Measurements from ENCODE around the gene RAC3.

RAC3 gene

DNA sequence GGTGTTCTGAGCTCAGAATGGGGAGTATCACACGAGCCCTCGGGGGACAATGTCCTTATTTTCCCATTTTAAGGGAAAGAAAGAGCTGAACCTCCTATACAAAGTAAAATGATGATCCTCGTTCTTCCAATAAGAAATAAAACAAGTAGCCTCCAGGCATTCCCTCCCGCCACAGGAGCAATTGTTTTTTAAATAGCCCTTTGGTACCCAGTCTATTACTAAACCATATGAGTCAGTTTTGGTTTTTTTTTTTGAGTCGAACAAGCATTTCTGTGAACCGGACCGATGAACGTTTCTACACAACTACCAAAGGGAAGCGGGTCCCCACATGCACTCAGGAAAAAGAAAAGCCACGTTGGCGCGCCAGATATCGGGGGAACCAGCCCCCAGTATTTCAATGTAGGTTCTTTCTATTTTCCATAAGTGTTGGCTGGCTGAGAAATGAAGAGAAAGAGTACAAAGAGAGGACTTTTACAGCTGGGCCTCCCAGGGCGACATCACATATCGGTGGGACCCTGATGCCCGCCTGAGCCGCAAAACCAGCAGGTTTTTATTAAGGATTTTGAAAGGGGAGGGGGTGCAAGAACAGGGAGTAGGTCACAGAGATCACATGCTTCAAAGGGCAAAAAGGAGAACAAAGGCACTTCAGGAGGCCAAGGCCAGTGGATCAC, 9.8 kb downstream of the RAC3 start:
- no peak for DNase-seq (ENCODE audit: low read depth)

DNA sequence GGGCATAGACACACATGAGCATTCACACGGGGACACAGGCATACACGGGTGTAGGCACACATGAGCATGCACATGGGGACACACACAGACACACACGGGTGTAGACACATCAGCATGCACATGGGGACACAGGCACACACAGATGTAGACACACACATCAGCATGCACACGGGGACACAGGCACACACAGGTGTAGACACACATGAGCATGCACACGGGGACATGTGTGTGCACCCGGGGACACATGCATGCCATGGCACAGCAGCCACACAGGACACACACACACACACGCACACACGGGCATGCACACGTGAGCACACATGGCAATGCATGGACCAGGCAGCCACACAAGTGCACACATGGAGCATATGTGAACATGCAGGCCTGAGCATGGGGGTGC, 11.2 kb downstream of the RAC3 start:
- DNase-seq (ENCODE audit: low read depth): no peak

DNA sequence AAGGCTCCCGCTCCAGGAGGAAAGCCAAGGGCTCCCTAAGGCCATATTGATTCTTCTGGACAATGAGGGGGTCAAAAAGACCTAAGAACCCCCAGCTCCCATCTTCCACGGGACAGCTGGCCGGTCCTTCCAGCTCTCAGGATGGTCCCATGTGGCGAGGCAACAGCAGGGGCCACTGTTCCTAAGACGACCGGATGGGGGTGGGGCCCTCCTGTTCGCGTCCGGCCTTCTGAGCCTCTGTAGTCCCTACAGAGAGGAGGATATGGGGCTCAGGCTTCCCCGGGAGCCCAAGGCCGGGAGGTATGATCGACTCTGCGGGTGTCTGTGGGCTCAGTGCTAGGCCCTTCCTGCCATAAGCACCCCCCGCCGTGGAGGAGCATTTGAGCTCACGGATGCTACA, 12.0 kb downstream of the RAC3 start:
- DNase-seq (ENCODE audit: low read depth): no peak

DNA sequence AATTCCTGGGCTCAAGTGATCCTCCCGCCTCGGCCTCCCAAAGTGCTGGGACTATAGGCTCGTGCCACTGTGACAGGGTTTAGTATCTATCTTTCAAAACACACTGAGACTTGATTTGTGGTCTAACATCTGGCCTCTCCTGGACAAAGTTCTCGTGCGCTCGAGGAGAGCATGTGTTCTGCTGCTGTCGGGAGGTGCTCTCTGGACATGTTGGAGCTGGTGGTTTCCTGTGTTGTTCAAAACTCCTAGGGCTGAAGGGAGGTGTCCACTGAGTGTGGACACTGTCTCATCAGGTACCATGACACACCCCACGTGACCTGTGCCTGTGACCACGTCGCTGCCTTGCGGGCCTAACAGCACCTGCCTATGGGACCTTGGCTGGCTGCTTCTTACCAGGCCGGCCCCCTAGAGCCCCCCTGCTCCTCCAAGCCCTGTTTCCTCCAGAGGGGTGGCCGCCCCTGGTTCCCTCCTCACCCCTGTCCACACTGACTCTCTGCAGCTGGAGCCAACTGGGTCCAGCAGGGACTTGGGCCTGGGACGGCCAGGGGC, 14.5 kb downstream of the RAC3 start:
- DNase-seq (ENCODE audit: low read depth): no peak

DNA sequence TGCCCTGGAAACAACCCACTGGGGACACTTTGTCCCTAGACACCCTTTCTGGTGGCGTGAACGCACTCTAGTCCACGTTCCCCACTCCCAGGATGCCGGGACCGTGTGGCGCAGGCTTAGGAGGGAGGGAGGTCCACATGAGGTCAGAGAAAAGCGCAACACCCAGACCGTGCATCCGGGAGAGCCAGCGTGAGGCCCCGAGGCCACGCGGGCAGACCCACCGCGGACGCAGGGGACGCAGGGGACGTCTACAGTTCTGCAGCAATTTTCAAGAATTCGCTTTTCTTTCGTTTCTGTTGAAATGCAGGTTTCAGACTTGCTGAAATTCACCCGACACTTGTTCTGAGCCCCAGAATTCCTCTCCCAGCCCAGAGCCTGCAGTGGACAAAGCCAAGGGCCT, 15.4 kb downstream of the RAC3 start:
- no peak for DNase-seq (ENCODE audit: low read depth)

DNA sequence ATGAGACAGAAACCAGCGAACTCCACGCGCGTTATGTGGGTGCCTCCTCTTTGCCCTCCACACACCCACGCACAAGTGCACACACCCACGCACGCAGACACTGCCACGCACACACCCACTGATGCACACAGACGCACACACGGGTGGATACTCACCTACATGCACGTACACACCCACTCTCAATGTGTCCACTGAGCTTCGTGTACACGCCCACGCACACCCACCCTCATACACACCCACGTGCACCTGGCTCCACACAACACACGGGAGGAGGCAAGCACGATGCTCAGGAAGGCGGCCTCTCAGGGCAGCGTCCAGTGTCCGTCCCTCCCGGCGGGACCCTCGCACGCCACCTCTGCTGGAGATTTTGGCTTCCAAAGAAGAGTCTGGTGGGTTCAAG, 15.9 kb downstream of the RAC3 start:
- no peak for DNase-seq (ENCODE audit: low read depth)

DNA sequence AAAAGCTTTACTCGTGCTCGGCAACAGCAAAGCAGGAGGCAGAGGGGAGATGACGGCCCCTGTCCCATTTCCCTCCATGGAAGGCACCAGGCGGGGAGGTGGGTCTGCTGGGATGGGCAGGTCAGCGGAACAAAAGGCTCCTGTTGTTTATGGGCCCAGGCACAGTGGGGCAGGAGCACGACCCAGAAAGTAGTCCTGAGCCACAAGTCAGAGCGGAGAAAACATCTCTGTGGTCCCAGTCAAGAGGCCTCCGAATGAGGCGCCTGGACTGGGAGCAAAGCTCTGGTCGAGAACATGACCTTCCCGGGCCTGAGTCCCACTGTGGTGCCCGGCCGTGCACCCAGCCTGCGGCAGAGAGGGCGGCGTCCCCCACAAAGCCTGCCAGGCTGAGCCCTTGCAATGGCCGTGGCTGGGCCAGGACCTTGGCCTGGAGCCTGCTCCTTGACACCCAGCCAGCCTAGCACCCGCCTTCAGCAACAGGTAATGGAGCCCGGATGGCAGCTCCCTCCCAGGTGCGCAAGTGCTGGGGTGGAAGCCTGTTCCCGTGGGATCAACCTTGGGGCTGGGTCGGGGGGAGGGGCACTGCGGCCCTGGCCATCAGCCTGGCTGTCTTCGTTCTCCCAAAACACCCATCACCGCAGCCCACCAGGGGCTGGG, 16.6 kb downstream of the RAC3 start:
- DNase-seq (ENCODE audit: low read depth): no peak

DNA sequence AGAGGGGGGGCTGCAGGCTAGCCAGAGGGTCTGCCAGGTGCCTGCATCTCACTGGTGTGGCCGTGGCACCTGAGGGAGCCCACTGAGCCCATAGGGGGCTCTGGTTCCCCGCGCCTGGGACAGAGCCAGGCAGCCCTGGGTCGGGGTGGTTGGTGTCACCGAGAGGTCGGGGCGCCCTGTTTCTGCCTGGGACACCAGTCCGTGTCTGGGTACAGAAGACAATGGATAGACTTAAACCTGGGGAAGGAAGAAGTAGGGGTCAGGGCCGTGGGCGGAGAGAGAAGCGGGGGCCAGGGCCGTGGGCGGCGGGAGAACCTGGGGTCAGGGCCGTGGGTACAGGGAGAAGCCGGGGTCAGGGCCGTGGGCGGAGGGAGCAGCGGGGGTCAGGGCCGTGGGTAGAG, 17.1 kb downstream of the RAC3 start:
- DNase-seq (ENCODE audit: low read depth): no peak

DNA sequence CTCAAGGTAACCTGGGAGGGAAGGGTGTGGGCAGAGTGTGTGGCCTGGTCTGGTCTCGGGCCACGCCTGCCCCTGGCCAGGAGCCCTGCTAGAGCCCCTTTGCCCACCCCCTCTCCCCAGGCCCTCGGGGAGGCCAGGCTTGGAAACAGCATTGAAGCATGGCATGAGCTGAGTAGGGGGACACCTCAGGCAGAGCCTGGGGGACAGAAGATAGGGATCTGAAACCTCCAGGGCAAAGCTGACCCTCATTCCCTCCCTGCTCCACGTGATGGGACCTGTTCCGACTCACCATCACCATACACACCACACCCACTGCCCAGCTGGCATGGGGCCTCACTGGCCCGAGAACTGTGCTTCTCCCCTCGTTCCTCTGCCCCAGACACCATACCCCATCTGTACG, 17.6 kb downstream of the RAC3 start:
- DNase-seq (ENCODE audit: low read depth): no peak

DNA sequence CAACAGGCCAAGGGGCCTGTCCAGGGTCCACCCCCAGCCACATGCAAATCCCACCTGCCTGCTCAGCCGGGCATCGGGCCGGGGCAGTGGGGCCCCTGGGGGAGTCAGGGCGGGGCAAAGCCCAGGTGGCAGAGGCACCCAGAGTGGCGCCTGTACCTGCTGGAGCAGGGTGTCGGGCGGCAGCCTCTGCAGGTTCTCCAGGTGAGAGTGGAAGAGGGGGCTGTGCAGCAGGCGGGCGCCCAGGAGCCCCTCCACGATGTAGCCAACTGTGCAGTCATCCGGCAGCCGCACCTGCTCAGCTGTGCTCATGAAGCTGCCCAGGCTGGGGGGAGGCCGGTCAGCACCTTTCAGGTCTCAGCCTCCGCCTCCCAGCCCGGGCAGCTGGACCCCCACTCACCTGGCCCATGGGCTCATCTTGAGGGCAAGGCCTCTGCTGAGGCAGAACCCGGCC, 18.1 kb downstream of the RAC3 start:
- DNase-seq (ENCODE audit: low read depth): no peak

DNA sequence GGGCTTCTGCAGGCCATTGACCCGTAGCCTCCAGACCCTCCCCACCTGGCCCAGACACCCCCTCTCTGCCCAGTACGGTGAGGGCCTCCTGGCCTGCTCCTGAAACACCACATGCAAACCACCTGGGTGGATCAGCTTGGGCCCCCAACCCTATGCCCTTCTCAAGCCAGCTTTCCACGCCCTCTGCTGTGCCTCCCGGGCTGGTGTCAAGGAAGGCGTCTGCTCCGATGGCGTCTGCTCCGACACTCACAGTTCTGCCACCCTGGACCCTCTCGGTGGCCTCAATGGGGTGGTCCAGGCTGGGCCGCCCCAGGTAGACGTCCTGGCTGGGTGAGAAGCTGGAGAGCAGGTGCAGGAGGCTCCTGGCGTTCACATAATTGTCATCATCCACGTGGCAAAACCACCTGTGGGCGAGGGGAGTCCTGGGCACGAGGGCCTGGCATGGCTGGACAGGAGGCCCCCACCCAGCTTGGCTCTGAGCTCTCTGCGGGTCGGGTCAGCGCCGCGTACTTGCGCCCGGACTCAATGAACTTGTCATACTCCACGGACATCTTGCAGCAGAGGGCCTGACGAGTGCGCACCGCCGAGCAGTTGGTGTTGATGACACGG, 18.8 kb downstream of the RAC3 start:
- DNase-seq (ENCODE audit: low read depth): no peak

DNA sequence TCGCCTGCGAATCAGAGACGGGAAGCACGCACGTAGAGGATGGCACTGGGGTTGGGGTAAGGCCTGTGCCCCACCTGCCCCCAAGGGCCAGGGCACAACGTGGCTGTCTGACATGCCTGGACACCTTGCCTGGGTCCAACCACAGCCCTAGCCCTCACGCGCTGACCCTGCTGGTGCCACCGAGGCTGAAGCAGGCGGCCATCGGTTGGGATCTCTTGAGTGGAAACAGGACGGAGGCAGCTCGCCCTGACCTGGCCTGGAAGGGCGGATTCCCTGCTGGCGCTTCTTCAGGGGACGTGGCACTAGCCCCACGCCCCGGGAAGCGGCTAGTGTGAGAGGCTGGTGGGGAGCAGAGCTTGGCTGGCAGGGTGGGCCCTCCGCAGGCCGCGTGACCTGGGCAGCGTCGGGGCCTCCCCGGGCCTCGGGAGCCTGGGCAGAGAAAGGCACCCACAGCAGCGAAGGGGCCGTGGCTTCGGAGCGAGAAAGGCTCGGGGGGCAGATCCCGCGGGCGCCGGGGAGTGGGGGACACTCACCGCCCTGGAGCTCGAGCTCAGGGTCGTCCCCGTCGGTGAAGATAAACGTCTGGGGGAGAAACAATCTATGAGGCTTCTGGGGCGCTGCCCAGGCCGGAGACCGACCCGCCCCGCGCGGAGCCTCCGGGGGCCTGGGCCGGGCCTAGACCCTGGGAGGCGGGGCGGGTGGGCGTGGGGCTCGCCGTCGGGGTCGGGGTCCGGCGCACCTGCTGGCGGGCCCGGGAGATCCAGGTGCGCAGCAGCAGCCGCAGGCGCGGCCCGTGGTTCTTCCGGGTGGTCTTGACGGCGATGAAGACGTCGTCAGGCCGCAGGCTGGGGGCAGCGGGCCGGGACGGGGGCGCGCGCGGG, 19.5 kb downstream of the RAC3 start:
- no peak for DNase-seq (ENCODE audit: low read depth)

DNA sequence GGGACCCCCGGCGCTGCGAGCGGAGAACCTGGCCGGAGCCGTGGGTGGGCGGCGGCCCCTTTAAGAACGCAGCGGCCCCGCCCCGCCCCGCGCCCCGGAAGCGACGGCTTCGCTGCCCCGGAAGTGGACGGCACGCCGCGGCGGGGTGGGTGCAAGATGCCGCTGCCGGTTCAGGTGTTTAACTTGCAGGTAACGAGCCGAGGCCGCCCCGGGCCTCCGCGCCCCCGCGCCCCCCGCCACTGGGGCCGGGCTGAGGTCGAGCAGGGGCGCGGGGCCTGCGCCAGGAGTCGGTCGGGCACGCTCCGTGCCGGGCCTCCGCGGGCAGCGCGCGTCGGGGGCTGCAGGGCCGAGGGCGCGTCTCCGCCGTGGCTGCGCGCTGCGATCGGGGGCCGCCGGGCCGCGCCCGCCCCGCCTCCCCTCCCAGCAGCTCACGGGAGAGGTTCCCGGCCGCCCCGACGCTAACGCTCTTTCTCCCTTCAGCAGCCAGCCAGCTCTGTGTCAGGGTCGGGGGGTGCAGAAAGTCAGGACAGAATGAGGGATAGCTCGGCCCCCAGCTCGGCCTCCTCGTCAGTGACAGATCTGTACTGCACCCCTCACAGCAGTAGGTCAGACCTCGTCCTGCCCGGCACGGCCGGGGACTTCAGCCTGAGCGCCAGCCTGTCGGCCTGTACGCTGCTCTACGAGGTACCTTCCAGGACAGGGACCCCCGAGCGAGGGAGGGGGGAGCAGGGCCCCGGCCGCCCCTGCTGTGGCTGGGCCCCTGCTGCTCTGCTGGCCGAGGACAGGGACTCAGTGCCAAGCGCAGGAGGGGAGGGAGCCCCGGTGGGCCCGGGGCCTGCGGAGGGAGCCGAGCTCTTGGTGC, 20.5 kb downstream of the RAC3 start, which contains the start of the genes GPS1 and RFNG:
Gene GPS1, plus strand, starts transcription at position 123 of the 862 bp plus-strand sequence. Its CDS starts 34 bp downstream, at position 157.
Gene RFNG, minus strand, starts transcription at position 36 of the 862 bp plus-strand sequence. CDS start 45 bp downstream, outside the sequence.
- DNase-seq (ENCODE audit: low read depth): no peak

DNA sequence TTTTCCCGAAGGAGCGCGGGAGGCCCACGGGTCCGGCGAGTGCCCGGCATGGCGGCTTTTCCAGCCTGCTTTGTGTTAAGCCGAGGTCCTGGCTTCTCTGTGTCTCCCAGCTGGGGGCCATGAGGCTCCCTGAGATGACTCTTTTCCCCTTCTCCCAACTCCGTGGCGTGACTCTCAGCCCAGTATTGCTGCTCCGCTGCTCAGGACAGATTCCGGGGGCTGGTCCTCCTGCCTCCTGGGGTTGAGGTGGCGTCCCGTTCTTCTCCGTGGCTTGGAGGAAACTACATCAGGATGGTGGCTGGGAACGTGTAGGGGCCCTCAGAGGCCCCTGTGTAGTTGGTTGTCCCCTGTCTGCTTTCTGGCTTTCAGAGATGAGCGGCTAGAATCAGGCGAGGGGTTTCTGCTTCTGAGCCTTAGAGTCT, 21.2 kb downstream of the RAC3 start:
- no peak for DNase-seq (ENCODE audit: low read depth)

DNA sequence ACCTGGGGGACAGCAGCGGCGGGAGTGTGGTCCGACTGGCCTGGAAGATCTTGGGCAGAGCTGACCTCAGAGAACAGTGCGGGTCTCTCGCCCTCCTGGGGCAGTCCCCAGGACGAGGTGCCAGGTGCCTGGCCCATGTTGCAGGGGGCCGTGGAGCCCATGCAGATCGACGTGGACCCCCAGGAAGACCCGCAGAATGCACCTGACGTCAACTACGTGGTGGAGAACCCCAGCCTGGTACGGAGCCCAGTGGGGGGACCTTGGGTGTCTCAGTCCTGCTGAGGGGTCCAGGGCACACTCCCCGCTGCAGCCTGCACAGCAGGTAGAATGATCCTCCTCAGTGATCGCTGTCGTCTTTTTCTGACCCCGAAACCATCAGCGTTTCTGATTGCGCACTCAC, 21.7 kb downstream of the RAC3 start:
- no peak for DNase-seq (ENCODE audit: low read depth)

DNA sequence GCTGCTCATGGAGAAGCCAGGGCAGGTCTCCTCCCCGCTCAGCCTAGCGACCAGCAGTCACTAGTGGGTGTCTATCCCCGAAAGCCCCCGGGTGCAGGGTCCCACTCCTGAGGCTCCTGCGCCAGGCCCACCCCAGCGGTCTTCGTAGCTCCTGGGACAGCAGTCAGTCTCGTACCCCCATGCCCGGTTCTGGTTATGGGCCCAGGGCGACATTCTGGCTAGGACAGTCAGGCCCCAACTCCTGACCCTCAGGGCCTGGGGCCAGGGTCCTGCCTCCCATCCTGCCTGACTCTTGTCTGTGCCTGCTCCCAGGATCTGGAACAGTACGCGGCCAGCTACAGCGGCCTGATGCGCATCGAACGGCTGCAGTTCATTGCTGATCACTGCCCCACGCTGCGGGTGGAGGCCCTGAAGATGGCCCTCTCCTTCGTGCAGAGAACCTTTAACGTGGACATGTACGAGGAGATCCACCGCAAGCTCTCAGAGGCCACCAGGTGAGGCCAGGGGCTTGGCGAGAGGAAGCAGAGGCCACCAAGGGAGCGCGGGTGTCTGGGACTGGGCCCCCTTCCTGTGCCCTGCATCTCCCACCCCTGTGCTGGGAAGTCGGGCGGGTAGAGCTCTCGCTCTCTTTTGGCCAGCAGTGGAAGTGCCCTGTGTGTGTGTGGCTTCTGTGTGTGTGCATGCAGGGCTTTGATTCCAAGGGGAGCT, 22.2 kb downstream of the RAC3 start:
- no peak for DNase-seq (ENCODE audit: low read depth)

DNA sequence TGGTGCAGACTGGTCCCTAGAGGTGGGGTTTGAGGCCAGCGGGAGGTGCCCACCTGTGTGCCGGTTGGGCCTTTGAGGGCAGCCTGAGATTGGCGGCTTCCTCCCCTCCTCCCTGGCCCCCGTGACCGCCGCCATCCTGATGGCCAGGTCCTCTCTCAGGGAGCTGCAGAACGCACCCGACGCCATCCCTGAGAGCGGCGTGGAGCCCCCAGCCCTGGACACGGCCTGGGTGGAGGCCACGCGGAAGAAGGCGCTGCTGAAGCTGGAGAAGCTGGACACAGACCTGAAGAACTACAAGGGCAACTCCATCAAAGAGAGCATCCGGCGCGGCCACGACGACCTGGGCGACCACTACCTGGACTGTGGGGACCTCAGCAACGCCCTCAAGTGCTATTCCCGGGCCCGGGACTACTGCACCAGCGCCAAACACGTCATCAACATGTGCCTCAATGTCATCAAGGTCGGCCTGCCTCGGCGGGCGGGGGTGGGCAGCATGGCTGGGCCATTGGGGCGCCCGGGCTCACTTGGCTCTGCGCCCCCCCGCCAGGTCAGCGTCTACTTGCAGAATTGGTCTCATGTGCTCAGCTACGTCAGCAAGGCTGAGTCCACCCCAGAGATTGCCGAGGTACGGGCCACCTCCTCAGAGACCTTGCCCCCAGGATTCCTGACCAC, 23.0 kb downstream of the RAC3 start:
- DNase-seq (ENCODE audit: low read depth): no peak

DNA sequence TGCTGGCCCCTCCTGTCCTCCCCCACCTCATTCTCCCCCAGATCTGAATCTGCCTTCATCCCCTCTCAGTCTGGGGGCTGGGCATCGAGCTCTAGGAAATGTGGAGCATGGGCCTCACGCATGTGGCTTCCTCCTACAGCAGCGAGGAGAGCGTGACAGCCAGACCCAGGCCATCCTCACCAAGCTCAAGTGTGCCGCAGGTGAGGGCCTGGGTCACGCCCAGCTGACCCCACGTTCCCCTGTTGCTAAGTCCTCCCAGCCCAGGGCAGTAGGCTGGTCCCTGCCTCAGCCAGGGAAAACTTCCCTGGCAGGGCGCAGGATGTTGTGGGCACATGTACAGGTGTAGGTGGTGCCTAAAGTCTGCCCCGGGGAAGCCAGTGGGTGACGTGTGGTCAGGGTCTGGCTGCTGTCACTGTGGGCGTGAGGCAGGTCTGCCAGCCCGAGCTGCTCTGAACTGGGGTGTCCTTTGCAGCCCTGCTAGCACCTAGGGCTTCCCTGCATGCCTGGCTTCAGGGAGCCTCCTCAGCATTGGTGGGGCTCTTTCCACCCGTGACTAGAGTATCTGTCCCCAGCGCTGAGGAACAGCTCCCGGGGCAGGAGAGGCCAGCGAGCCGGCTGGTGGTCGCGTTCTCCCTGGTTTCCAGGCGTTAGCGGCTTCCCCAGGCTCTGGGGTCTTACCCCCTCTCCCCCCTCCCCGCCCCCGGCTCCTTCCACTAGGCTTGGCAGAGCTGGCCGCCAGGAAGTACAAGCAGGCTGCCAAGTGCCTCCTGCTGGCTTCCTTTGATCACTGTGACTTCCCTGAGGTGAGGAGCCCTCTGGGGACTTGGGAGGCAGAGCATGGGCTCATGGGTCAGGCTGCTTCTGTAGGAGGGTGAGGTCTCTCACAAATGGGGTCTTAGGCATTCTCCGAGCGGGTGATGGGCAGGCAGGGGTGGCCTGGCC, 23.8 kb downstream of the RAC3 start:
- no peak for DNase-seq (ENCODE audit: low read depth)
